Retina (tissue), 1 donor: ENCODE data around the gene PPP1R9A.

Experiments used
- DNase-seq: peaks from one replicate; pipeline ENCODE4 v3.0.0-alpha.2; 2016

The PPP1R9A gene

DNA sequence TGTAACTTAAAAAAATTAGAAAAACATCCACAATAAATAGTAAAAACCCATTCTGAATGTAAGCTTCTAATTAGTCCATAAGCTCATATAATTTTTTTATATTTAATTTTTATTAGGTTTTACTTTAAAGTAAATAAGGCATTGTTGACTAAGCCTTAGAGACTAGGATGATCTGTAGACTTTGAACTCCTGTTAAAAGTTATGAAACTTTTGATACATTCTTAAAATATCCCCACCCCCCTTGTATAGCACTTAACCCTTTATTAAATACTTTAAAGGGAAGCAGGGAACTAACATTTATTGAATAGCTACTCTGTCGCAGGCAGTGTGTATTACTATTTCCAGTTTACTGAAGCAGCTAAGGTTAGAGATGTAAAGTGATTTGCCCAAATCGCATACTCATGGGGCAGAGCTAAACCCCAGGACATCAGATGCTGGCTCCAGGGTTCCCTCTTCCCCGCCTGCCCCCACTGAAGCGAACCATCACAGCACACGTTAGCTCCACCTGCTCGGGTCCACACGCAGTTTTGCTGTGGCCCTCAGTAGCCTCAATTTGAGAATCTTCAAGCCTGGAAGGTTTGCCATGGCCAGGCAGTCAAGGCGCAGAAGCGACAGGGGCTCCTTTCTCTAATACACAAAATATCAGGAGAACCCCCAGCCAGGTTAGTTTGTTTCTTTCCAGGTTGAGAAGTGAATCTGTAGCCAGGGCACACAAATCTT is 416.2 kb downstream of the PPP1R9A start:
- DNase-seq: no peak

DNA sequence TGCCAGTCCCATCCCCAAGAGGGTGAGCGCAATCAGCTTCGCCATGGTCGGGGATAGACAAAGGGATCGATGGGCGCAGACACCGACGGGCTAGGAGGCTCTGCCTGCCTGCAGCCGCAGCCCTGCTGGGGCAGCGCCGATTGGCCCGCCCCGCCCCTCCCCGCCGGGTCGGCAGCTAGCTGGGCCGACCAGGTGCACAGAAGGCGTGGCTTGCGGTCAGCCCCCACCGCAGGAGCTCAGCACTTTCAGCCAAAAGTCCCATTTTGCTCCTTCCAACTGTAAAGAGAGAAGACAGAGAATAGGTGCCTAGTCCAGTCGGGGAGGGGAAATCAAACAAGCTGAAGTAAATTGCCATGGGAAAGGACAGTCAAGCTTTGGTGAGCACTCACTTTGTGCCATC is 417.0 kb downstream of the PPP1R9A start, which contains the start of gene PON1:
Gene PON1, minus strand, starts transcription at position 102 of the 400 bp plus-strand sequence. Its CDS starts 57 bp downstream, at position 45.
- no peak for DNase-seq

DNA sequence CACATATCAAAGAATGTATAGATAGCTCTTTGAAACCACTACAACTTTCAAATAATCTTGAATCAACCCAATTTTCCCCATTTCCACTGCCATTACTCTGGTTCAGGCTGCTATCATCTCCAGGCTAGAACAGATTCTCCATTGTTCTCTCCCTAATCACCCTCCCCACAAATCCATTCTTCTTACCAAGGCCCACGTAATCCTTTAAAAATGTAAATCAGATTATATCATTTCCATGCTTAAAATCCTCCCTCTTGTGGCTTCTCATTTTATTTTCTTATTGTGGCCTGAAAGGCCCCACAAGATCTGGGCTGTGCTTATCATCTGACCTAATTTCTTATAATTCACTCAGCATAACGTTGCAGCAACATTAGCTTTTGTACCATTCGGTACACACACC is 420.0 kb downstream of the PPP1R9A start:
- DNase-seq: no peak

GRCh38 chr7:95330204-95330960 is 423.0 kb downstream of the PPP1R9A start:
- no peak for DNase-seq

DNA sequence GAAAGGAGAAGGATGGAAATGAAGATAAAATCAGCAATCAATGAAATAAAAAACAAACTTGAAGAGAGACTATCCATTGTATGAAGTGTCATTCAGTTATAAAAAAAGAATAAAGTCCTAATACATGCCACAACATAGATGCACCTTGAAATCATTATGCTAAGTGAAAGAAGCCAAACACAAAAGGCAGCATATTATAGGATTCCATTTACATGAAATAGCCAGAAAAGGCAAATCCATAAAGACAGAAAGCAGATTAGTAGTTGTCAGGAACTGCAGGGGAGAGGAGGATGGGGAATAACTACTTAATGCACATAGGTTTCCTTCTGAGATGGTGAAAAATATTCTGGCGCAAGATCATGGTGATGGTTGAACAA is 423.6 kb downstream of the PPP1R9A start:
- no peak for DNase-seq

DNA sequence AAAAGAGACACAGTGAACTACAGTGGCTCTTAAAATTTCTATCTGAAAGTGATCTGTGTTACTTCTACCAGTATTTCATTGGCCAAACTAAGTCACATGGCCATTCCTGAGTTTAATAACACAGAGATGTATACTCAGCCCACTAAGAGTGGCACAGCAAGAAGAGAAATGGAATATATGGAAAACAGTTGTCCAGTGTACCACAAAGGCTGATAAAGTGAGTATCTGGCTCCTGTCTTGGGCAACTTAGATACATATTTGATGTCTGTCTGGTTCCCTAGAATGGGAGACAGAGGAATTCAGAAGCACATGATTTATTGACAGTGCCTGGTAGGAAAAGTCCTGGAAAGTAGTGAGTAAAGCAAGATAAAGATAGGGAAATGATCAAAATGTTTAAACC is 427.1 kb downstream of the PPP1R9A start:
- no peak for DNase-seq

DNA sequence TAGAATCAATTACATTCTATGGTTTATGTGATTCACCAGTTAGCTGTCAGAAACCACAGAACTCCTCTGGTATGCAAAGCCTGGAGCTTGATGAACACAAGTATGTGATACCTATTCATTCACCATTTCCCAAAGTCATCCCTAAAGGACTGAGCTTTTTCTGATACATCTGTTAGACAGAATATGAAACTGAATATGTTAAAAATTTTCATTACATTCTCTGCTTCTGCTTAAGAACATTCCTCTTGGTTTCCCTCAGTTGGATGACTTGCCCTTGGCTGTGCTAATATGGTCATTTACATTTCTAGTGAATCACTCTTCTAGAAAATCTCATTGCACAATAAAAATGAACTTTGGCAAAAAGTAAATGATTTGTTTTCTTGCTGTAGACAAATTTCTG is 427.7 kb downstream of the PPP1R9A start:
- no peak for DNase-seq

GRCh38 chr7:95338832-95339231 is 431.4 kb downstream of the PPP1R9A start:
- no peak for DNase-seq

DNA sequence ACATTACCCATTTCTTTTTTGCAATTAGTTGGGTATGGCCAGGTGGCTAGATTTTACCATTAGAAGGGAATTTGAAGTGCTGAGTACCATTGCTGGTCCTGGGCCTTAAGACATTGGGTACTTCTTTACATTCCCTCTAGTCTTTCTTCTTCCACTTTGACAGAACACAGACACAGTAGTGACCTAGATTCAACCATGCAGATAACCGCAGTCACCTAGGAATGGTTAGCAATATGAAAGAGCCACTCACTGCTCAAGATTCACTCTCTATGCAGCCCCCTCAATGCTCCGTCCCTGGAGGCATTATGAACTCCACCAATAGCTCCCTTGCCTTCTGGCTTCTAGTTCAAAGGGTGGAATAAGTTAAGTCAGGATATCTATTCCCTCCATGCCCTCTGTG is 433.1 kb downstream of the PPP1R9A start:
- DNase-seq: no peak

GRCh38 chr7:95342029-95342428 is 434.6 kb downstream of the PPP1R9A start:
- DNase-seq: no peak

GRCh38 chr7:95342642-95343307 is 435.4 kb downstream of the PPP1R9A start:
- no peak for DNase-seq
